C4-2B (cell line): ENCODE data around the gene LIPM.

Experiments
- H3K27ac ChIP-seq: fragments of 450-650 bp; 2 replicates; pipeline ENCODE4 v1.5.1; 2017
- CTCF ChIP-seq: fragments of 450-650 bp; conservative IDR thresholded peaks from 2 replicates; pipeline ENCODE4 v1.5.1; 2017; ENCODE audit warnings: mild to moderate bottlenecking
- ZFX ChIP-seq: fragments of 450-650 bp; IDR thresholded peaks from 2 replicates; pipeline ENCODE4 v1.6.1; 2017

The LIPM gene

GRCh38 chr10:88786032-88786770 is 16.3 kb upstream of the LIPM start:
- H3K27ac ChIP-seq = no peak overlapping the region
- TF ChIP-seq ZFX = no peak
- no peak for TF ChIP-seq CTCF

GRCh38 chr10:88787463-88787862 is 15.1 kb upstream of the LIPM start:
- TF ChIP-seq ZFX = no peak
- TF ChIP-seq CTCF = no peak

GRCh38 chr10:88788924-88789323 is 13.6 kb upstream of the LIPM start:
- no peak overlapping the region for H3K27ac ChIP-seq
- no peak for TF ChIP-seq ZFX
- TF ChIP-seq CTCF = no peak

More at GRCh38 chr10:88787463-88787862, 15.1 kb upstream of the LIPM start:
- H3K27ac ChIP-seq = no peak overlapping the region

GRCh38 chr10:88791924-88792323 is 10.6 kb upstream of the LIPM start:
- no peak overlapping the region for H3K27ac ChIP-seq
- TF ChIP-seq CTCF (peak; percentile 67), ZFX (no peak)

- no peak overlapping the region for H3K27ac ChIP-seq
- TF ChIP-seq ZFX = no peak
- TF ChIP-seq CTCF = no peak
These were observed 9.9 kb upstream of the LIPM start for GRCh38 chr10:88792661-88793060.

GRCh38 chr10:88793712-88794299 is 8.7 kb upstream of the LIPM start:
- TF ChIP-seq ZFX (no peak), CTCF (no peak)

GRCh38 chr10:88794731-88795130 is 7.8 kb upstream of the LIPM start:
- no peak overlapping the region for H3K27ac ChIP-seq
- TF ChIP-seq CTCF = no peak
- TF ChIP-seq ZFX = no peak

More at GRCh38 chr10:88793712-88794299, 8.7 kb upstream of the LIPM start:
- H3K27ac ChIP-seq = no peak overlapping the region
